GM13977 (cell line): ENCODE results near the gene CACNA1H.
"Not testable (repeated sequence)": the region's sequence is repeated elsewhere in the genome, so short reads cannot be mapped to it uniquely, and the experiment has no call there.

Experiments used
- DNase-seq: peaks from one replicate; pipeline ENCODE4 v3.0.0; 2012; ENCODE audit warnings: low spot score
- in situ Hi-C: fragments of 300-500 bp; cut with MboI; formaldehyde crosslinking; loops from one replicate; pipeline ENCODE4 v1.12.0; 2022; ENCODE audit warnings: low sequenced_read_pairs, low pct_unique_long_range_greater_than_20kb, mixed read lengths, inconsistent platforms; ENCODE audit not compliant: unreplicated experiment
- TF ChIP-seq, protein P1 (sequence below): IDR thresholded peaks from 2 replicates; pipeline ENCODE4 v1.5.1; 2012; ENCODE audit warnings: mild to moderate bottlenecking, control low read depth; ENCODE audit not compliant: insufficient read depth; ENCODE audit errors: extremely low read depth, missing control alignments

CACNA1H gene

DNA sequence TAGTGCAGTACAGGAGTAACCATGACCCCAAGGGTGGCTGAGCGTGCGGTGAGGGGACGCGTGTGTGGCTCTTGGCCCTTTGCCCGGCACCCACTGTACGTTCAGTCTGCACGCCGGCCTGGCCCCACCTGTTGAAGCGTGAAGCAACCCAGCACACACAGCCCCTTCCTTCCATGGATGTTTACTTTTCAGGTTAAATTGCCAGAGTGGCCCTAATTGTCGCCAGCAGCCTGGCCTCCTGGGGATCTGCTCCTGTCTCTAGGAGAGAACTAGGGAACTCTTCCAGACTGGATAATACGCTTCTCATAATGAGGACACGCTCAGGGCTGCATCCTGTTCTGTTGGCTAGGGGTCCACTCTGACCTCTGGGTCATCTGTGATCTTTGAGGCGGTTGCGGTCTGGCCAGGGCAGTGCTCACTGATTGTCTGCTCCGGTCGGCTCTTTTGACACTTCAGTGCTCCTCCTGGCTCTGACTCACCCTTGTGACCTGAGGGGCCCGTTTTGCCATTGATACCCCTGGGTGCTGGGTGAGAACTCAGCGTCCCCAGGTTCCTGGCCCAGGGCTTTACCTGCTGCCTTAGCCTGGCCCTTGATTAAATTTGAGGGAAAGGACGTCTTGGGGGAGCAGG, 44.4 kb downstream of the CACNA1H start:
- TF ChIP-seq, protein P1, sequence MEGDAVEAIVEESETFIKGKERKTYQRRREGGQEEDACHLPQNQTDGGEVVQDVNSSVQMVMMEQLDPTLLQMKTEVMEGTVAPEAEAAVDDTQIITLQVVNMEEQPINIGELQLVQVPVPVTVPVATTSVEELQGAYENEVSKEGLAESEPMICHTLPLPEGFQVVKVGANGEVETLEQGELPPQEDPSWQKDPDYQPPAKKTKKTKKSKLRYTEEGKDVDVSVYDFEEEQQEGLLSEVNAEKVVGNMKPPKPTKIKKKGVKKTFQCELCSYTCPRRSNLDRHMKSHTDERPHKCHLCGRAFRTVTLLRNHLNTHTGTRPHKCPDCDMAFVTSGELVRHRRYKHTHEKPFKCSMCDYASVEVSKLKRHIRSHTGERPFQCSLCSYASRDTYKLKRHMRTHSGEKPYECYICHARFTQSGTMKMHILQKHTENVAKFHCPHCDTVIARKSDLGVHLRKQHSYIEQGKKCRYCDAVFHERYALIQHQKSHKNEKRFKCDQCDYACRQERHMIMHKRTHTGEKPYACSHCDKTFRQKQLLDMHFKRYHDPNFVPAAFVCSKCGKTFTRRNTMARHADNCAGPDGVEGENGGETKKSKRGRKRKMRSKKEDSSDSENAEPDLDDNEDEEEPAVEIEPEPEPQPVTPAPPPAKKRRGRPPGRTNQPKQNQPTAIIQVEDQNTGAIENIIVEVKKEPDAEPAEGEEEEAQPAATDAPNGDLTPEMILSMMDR = no peak
- in situ Hi-C loops = no loop called here
- no peak for DNase-seq

GRCh38 chr16:1198194-1198593, 45.3 kb downstream of the CACNA1H start:
- TF ChIP-seq, protein P1 = no peak
- in situ Hi-C loops = no loop called here
- DNase-seq = no peak

- in situ Hi-C loops = not testable (repeated sequence)
Observed at GRCh38 chr16:1198671-1199346, 45.9 kb downstream of the CACNA1H start.

GRCh38 chr16:1199347-1200013, 46.6 kb downstream of the CACNA1H start:
- DNase-seq = no peak
- TF ChIP-seq, protein P1 = no peak
- in situ Hi-C loops = no loop called here

More at GRCh38 chr16:1198671-1199346, 45.9 kb downstream of the CACNA1H start:
- DNase-seq = not testable (repeated sequence)

GRCh38 chr16:1200014-1200627, 47.2 kb downstream of the CACNA1H start:
- TF ChIP-seq, protein P1 = no peak
- in situ Hi-C loops = no loop called here
- no peak for DNase-seq

- TF ChIP-seq, protein P1 = no peak
- no peak for DNase-seq
- in situ Hi-C loops = no loop called here
Observed at GRCh38 chr16:1201444-1201843, 48.5 kb downstream of the CACNA1H start.
